ENCODE data around the gene YIPF6.

GRCh38 chrX:68570598-68570997, 71.7 kb downstream of the YIPF6 start:
- TF ChIP-seq CTCF (IDR thresholded peaks at IDR 0.05) (no peak), POLR2A (IDR thresholded peaks at IDR 0.05) (no peak)
